PC-3 (cell line): Measurements from ENCODE around the gene ANKRD13B. TPM values are rescaled to one million over a fixed set of nuclear protein-coding genes. Genes with fewer than 3 reads are reported as not detected.

Experiments
- ATAC-seq: fragments of 200-7000 bp; cut with Tn5 transposase; 2 replicates; pipeline ENCODE4 v1.9.1; 2020; ENCODE audit warnings: mild to moderate bottlenecking, moderate library complexity
- BruUV-seq: library from RNA; stranded (reverse); fragments of 400-500 nt; replicated peaks from 2 replicates; lab custom pipeline; 2021; lab: Mats Ljungman, UMichigan
- CTCF ChIA-PET: fragments of 300-600 bp; sonication (Branson Sonifier 250); formaldehyde crosslinking; loops from one replicate; lab custom pipeline; 2022; ENCODE audit warnings: antibody characterized with exemption; lab: Charles Lee
- POLR2A ChIA-PET: fragments of 300-600 bp; sonication (Branson Sonifier 250); formaldehyde crosslinking; loops from one replicate; lab custom pipeline; 2022; ENCODE audit warnings: antibody characterized with exemption; ENCODE audit not compliant: unreplicated experiment; lab: Charles Lee
- DNase-seq: peaks from one replicate; pipeline ENCODE4 v3.0.0-alpha.2; 2015
- H2AFZ ChIP-seq: fragments of 300-600 bp; sonication (generic); 2 replicates; pipeline ENCODE4 v1.6.0; 2016; ENCODE audit warnings: antibody characterized with exemption, low read length
- H3F3A ChIP-seq: fragments of 300-600 bp; sonication (generic); one replicate; pipeline ENCODE4 v1.6.0; 2017; ENCODE audit warnings: antibody characterized with exemption, low read length, control low read depth, mild to moderate bottlenecking; ENCODE audit not compliant: unreplicated experiment
- H3K27ac ChIP-seq: fragments of 300-600 bp; sonication (generic); 2 replicates; pipeline ENCODE4 v1.5.1; 2016; ENCODE audit warnings: mild to moderate bottlenecking, low read length
- H3K27me3 ChIP-seq: fragments of 300-600 bp; sonication (generic); 2 replicates; pipeline ENCODE4 v1.6.1; 2016; ENCODE audit warnings: low read length, mixed read lengths
- H3K36me3 ChIP-seq: fragments of 300-600 bp; sonication (generic); 2 replicates; pipeline ENCODE4 v1.6.1; 2016; ENCODE audit warnings: low read depth, mixed run types, low read length, mixed read lengths
- H3K4me1 ChIP-seq: fragments of 300-600 bp; sonication (generic); 2 replicates; pipeline ENCODE4 v1.5.1; 2016; ENCODE audit warnings: low read length; ENCODE audit not compliant: insufficient read depth
- H3K4me2 ChIP-seq: fragments of 300-600 bp; sonication (generic); 2 replicates; pipeline ENCODE4 v1.6.0; 2016; ENCODE audit warnings: low read length
- H3K4me3 ChIP-seq: fragments of 300-600 bp; sonication (generic); 2 replicates; pipeline ENCODE4 v1.5.1; 2016; ENCODE audit warnings: mild to moderate bottlenecking, low read length, mixed read lengths
- H3K79me2 ChIP-seq: fragments of 300-600 bp; sonication (generic); 2 replicates; pipeline ENCODE4 v1.6.1; 2017; ENCODE audit warnings: low read length, mixed read lengths
- H3K9ac ChIP-seq: fragments of 300-600 bp; sonication (generic); 2 replicates; pipeline ENCODE4 v1.6.0; 2016; ENCODE audit warnings: mild to moderate bottlenecking, low read length
- H3K9me2 ChIP-seq: fragments of 300-600 bp; sonication (generic); replicated peaks from 2 replicates; pipeline ENCODE4 v1.6.1; 2016; ENCODE audit warnings: mixed run types, low read length, mixed read lengths
- H3K9me3 ChIP-seq: fragments of 300-600 bp; sonication (generic); 2 replicates; pipeline ENCODE4 v1.6.1; 2016; ENCODE audit warnings: low read length, mixed read lengths
- H4K20me1 ChIP-seq: fragments of 300-600 bp; sonication (generic); 2 replicates; pipeline ENCODE4 v1.6.1; 2016; ENCODE audit warnings: low read length, mixed read lengths
- EZH2 ChIP-seq: fragments of 300-600 bp; sonication (generic); IDR thresholded peaks from one replicate; pipeline ENCODE4 v1.6.1; 2017; ENCODE audit warnings: antibody characterized with exemption, mild to moderate bottlenecking, low read length; ENCODE audit not compliant: unreplicated experiment
- EZH2phosphoT487 ChIP-seq: fragments of 300-600 bp; sonication (generic); IDR thresholded peaks from 2 replicates; pipeline ENCODE4 v1.6.1; 2018; ENCODE audit warnings: mild to moderate bottlenecking, antibody characterized with exemption, low read length, borderline replicate concordance
- intact Hi-C: fragments of 100-400 bp; cut with micrococcal nuclease; formaldehyde crosslinking; loops from 2 replicates; pipeline ENCODE4 v1.9.0; 2023
- total RNA-seq: library from RNA; depleted of rRNA; stranded (reverse); fragments of >200 nt; gene quantifications from 2 replicates; pipeline ENCODE4 v1.2.3, GENCODE V29; 2014
- TF ChIP-seq, protein P1 (sequence below): fragments of 300-600 bp; sonication (generic); conservative IDR thresholded peaks from 2 replicates; pipeline ENCODE4 v1.5.1; 2017; ENCODE audit warnings: antibody characterized with exemption, low read depth, mild to moderate bottlenecking, low read length

ANKRD13B gene
- total RNA-seq, 1 experiment from 2014 or later, result 11.2 TPM

DNA sequence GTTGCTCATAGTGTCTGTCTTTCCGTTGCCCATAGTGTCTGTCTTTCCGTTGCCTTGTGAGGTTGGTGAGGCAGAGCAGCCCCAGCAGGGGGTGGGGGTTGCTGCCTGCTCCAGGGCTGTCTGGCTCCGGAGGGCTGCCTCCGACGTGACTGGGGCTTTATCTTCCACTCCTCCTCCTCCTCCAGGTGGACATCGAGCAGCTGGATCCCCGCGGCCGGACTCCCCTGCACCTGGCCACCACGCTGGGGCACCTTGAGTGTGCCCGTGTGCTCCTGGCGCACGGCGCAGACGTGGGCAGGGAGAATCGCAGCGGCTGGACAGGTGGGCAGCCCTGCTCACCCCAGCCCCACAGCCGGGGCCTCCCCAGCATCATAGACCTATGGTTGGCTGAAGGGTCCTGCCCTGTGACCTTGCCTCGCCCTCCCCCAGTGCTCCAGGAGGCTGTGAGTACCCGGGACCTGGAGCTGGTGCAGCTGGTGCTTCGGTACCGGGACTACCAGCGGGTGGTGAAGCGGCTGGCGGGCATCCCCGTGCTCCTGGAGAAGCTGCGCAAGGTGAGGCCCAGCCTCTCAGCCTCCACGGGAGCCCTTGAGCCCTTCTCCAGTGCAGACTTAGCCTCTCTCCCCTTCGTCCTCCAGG is 14.7 kb downstream of the ANKRD13B start:
- CTCF ChIA-PET, result no interaction called here
- TF ChIP-seq, protein P1, sequence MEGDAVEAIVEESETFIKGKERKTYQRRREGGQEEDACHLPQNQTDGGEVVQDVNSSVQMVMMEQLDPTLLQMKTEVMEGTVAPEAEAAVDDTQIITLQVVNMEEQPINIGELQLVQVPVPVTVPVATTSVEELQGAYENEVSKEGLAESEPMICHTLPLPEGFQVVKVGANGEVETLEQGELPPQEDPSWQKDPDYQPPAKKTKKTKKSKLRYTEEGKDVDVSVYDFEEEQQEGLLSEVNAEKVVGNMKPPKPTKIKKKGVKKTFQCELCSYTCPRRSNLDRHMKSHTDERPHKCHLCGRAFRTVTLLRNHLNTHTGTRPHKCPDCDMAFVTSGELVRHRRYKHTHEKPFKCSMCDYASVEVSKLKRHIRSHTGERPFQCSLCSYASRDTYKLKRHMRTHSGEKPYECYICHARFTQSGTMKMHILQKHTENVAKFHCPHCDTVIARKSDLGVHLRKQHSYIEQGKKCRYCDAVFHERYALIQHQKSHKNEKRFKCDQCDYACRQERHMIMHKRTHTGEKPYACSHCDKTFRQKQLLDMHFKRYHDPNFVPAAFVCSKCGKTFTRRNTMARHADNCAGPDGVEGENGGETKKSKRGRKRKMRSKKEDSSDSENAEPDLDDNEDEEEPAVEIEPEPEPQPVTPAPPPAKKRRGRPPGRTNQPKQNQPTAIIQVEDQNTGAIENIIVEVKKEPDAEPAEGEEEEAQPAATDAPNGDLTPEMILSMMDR, result no peak
- TF ChIP-seq EZH2phosphoT487 (no peak), EZH2 (no peak)
- H3K4me2 ChIP-seq, result no peak overlapping the region
- POLR2A ChIA-PET, result no interaction called here
- H3K9me3 ChIP-seq, result no peaks in the 10 kb centered on the region
- H3K27me3 ChIP-seq, result no peaks in the 10 kb centered on the region
- no peak overlapping the region for H3K27ac ChIP-seq
- intact Hi-C loops, result no loop called here
- no peak overlapping the region for H2AFZ ChIP-seq
- no peak overlapping the region for H3K9ac ChIP-seq
- no peaks in the 10 kb centered on the region for H3K79me2 ChIP-seq
- H3K4me1 ChIP-seq, result no peaks in the 10 kb centered on the region
- BruUV-seq, result no TSS peak
- no peaks in the 10 kb centered on the region for H3F3A ChIP-seq
- DNase-seq, result no peak
- no peaks in the 10 kb centered on the region for H3K9me2 ChIP-seq
- no peaks in the 10 kb centered on the region for H3K36me3 ChIP-seq
- no peak overlapping the region for H3K4me3 ChIP-seq
- ATAC-seq, result no peak
- H4K20me1 ChIP-seq, result no peaks in the 10 kb centered on the region

- Histone ChIP-seq H3K4me2 (no peak overlapping the region), H3K9me2 (no peaks in the 10 kb centered on the region), H3K36me3 (no peaks in the 10 kb centered on the region), H3K9ac (no peak overlapping the region), H3K27me3 (no peaks in the 10 kb centered on the region), H4K20me1 (no peaks in the 10 kb centered on the region), H3K4me3 (no peak overlapping the region), H3K9me3 (no peaks in the 10 kb centered on the region), H2AFZ (no peak overlapping the region), H3K79me2 (no peaks in the 10 kb centered on the region), H3F3A (no peaks in the 10 kb centered on the region), H3K4me1 (no peaks in the 10 kb centered on the region), H3K27ac (no peak overlapping the region)
- DNase-seq (no peak), ATAC-seq (no peak)
- BruUV-seq, result no TSS peak
- TF ChIP-seq, protein P1, result no peak
- no peak for TF ChIP-seq EZH2phosphoT487
- TF ChIP-seq EZH2, result no peak
- CTCF ChIA-PET, result no interaction called here
- intact Hi-C loops, result no loop called here
- POLR2A ChIA-PET, result no interaction called here
These were observed 16.1 kb downstream of the ANKRD13B start for GRCh38 chr17:29608986-29609385.

- Histone ChIP-seq H3K79me2 (no peaks in the 10 kb centered on the region), H3K27ac (no peak overlapping the region)
- intact Hi-C loops, result no loop called here
These were observed 17.5 kb downstream of the ANKRD13B start for GRCh38 chr17:29610395-29610794.

More at GRCh38 chr17:29610395-29610794, 17.5 kb downstream of the ANKRD13B start:
- no peaks in the 10 kb centered on the region for H3K36me3 ChIP-seq
- no peaks in the 10 kb centered on the region for H3K27me3 ChIP-seq
- no peak for ATAC-seq
- ChIA-PET CTCF (no interaction called here), POLR2A (no interaction called here)
- no peak overlapping the region for H3K4me3 ChIP-seq
- no peaks in the 10 kb centered on the region for H4K20me1 ChIP-seq
- no peaks in the 10 kb centered on the region for H3K9me3 ChIP-seq
- BruUV-seq, result no TSS peak
- no peaks in the 10 kb centered on the region for H3K4me1 ChIP-seq
- H3F3A ChIP-seq, result no peaks in the 10 kb centered on the region
- no peak overlapping the region for H3K9ac ChIP-seq
- TF ChIP-seq EZH2phosphoT487 (no peak), EZH2 (no peak)
- TF ChIP-seq, protein P1, result no peak
- H3K9me2 ChIP-seq, result no peaks in the 10 kb centered on the region
- H3K4me2 ChIP-seq, result no peak overlapping the region
- no peak overlapping the region for H2AFZ ChIP-seq
- DNase-seq, result no peak
